Thyroid gland (tissue), 4 donors: ENCODE data around the gene NYAP1.
"Not testable (repeated sequence)": the region's sequence is repeated elsewhere in the genome, so short reads cannot be mapped to it uniquely, and the experiment has no call there.

ENCODE experiments used
- POLR2A ChIP-seq, 2 donors: fragments of 450-650 bp; IDR thresholded peaks; one replicate each; pipeline ENCODE4 v1.6.1; 2017; ENCODE audit warnings: antibody characterized with exemption in 2 of 2, mild to moderate bottlenecking in 2 of 2, moderate library complexity in 1 of 2
- TF ChIP-seq, protein P1 (sequence below), 6 experiments: fragments of 200-600 bp in 3 of 6; fragments of 450-650 bp in 3 of 6; sonication (generic) in 3 of 6; IDR thresholded peaks; one replicate each; pipeline ENCODE4 v1.5.1; 2016 to 2019; ENCODE audit warnings: antibody characterized with exemption in 6 of 6, mild to moderate bottlenecking in 2 of 6, inconsistent platforms in 1 of 6, moderate library complexity in 1 of 6

DNA sequence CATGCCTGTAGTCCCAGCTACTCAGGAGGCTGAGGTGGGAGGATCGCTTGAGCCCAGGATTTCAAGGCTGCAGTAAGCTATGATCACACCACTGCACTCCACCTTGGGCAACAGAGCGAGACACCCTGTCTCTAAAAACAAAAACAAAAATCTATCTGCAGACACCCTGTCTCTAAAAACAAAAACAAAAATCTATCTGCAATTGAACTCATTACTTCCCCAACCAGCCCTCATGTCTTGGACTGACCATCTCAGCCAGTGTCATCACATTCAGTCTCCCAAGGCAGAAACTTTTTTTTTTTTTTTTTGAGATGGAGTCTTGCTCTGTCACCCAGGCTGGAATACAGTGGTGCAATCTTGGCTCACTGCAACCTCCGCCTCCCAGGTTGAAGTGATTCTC is 20.3 kb downstream of the NYAP1 start:
- TF ChIP-seq, protein P1, sequence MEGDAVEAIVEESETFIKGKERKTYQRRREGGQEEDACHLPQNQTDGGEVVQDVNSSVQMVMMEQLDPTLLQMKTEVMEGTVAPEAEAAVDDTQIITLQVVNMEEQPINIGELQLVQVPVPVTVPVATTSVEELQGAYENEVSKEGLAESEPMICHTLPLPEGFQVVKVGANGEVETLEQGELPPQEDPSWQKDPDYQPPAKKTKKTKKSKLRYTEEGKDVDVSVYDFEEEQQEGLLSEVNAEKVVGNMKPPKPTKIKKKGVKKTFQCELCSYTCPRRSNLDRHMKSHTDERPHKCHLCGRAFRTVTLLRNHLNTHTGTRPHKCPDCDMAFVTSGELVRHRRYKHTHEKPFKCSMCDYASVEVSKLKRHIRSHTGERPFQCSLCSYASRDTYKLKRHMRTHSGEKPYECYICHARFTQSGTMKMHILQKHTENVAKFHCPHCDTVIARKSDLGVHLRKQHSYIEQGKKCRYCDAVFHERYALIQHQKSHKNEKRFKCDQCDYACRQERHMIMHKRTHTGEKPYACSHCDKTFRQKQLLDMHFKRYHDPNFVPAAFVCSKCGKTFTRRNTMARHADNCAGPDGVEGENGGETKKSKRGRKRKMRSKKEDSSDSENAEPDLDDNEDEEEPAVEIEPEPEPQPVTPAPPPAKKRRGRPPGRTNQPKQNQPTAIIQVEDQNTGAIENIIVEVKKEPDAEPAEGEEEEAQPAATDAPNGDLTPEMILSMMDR (IDR thresholded peaks at IDR 0.05), result not testable (repeated sequence)
- not testable (repeated sequence) for TF ChIP-seq POLR2A (IDR thresholded peaks at IDR 0.05)
